GM19025 (cell line): ENCODE data around the gene PTPN21.

ENCODE experiments used
- ATAC-seq: cut with Tn5 transposase; IDR thresholded peaks from one replicate; pipeline ENCODE4 v1.9.1; 2021; ENCODE audit warnings: mild to moderate bottlenecking, low read depth, moderate library complexity; ENCODE audit not compliant: unreplicated experiment

Gene PTPN21

GRCh38 chr14:88476825-88477224 lies 78.0 kb downstream of the PTPN21 start:
- no peak for ATAC-seq

- no peak for ATAC-seq
Observed at GRCh38 chr14:88476214-88476774, 78.5 kb downstream of the PTPN21 start.

GRCh38 chr14:88473791-88474190 lies 81.0 kb downstream of the PTPN21 start:
- ATAC-seq = no peak

- no peak for ATAC-seq
Observed at GRCh38 chr14:88470542-88471440, 84.0 kb downstream of the PTPN21 start.

GRCh38 chr14:88468406-88468805 lies 86.4 kb downstream of the PTPN21 start:
- ATAC-seq = no peak

GRCh38 chr14:88463318-88463717 lies 91.5 kb downstream of the PTPN21 start:
- ATAC-seq = no peak

- ATAC-seq = no peak
Observed at GRCh38 chr14:88454886-88455285, 99.9 kb downstream of the PTPN21 start.

- ATAC-seq = no peak
Observed at GRCh38 chr14:88452231-88452630, 102.6 kb downstream of the PTPN21 start.

- ATAC-seq = no peak
Observed at GRCh38 chr14:88439088-88439487, 115.7 kb downstream of the PTPN21 start.

- ATAC-seq = no peak
Observed at GRCh38 chr14:88437658-88438057, 117.1 kb downstream of the PTPN21 start.

- ATAC-seq = no peak
Observed at GRCh38 chr14:88430976-88431375, 123.8 kb downstream of the PTPN21 start.

- no peak for ATAC-seq
Observed at GRCh38 chr14:88426271-88426670, 128.5 kb downstream of the PTPN21 start.

GRCh38 chr14:88424573-88424972 lies 130.2 kb downstream of the PTPN21 start:
- no peak for ATAC-seq

GRCh38 chr14:88422919-88423650 lies 131.7 kb downstream of the PTPN21 start:
- ATAC-seq = no peak

GRCh38 chr14:88422047-88422446 lies 132.8 kb downstream of the PTPN21 start:
- ATAC-seq = no peak

- ATAC-seq = no peak
Observed at GRCh38 chr14:88421286-88421685, 133.5 kb downstream of the PTPN21 start.

GRCh38 chr14:88420187-88420586 lies 134.6 kb downstream of the PTPN21 start:
- ATAC-seq = no peak

GRCh38 chr14:88417594-88417993 lies 137.2 kb downstream of the PTPN21 start:
- no peak for ATAC-seq
